GM12878 (cell line): Measurements from ENCODE around the gene PPP1R37.

Experiments used
- BHLHE40 ChIP-seq, 2 experiments: fragments of 450-650 bp in 1 of 2; IDR thresholded peaks; 2 replicates each; pipeline ENCODE4 v1.6.1; 2011 to 2017; ENCODE audit warnings: low read depth in 2 of 2, borderline replicate concordance in 1 of 2, improper control_type of control experiment in 1 of 2, low read length in 1 of 2, mild to moderate bottlenecking in 1 of 2
- CTCF ChIP-seq, 3 experiments: IDR thresholded peaks in 2 of 3; conservative IDR thresholded peaks in 1 of 3; 2 replicates each; pipeline ENCODE4 v1.5.1; 2011; ENCODE audit warnings: low read depth in 3 of 3, low read length in 3 of 3, mild to moderate bottlenecking in 3 of 3, control low read depth in 2 of 3, moderate library complexity in 2 of 3, inconsistent platforms in 1 of 3, mixed read lengths in 1 of 3; ENCODE audit not compliant: control insufficient read depth in 2 of 3, insufficient read depth in 1 of 3; ENCODE audit errors: extremely low read depth in 1 of 3
- JUNB ChIP-seq: IDR thresholded peaks from 2 replicates; pipeline ENCODE4 v1.6.1; 2016; ENCODE audit warnings: antibody characterized with exemption, mild to moderate bottlenecking
- MEF2A ChIP-seq: IDR thresholded peaks from 2 replicates; pipeline ENCODE4 v1.6.1; 2011; ENCODE audit warnings: low read depth, mild to moderate bottlenecking, low read length, moderate library complexity; ENCODE audit not compliant: insufficient read depth
- PBX3 ChIP-seq: IDR thresholded peaks from 2 replicates; pipeline ENCODE4 v1.6.1; 2011; ENCODE audit warnings: mild to moderate bottlenecking, low read depth, low read length, moderate library complexity; ENCODE audit not compliant: insufficient replicate concordance
- REST ChIP-seq: IDR thresholded peaks from 2 replicates; pipeline ENCODE4 v1.6.1; 2012; ENCODE audit warnings: mild to moderate bottlenecking, low read depth, low read length

GRCh38 chr19:45069056-45069455, 23.9 kb upstream of the PPP1R37 start:
- no peak for TF ChIP-seq REST
- no peak for TF ChIP-seq JUNB
- no peak for TF ChIP-seq BHLHE40 (IDR thresholded peaks at IDR 0.05; ENCODE audit: borderline replicate concordance in 1 of 2, low read depth in 2 of 2, low read length in 1 of 2)
- no peak for TF ChIP-seq PBX3
- no peak for TF ChIP-seq MEF2A
- TF ChIP-seq CTCF (IDR thresholded peaks at IDR 0.05 in 2 of 3, conservative IDR thresholded peaks at IDR 0.05 in 1 of 3; ENCODE audit: control insufficient read depth in 2 of 3, extremely low read depth in 1 of 3, insufficient read depth in 1 of 3, low read depth in 3 of 3, low read length in 3 of 3): no peak
